Central memory CD8-positive, alpha-beta T cell (primary cell): ENCODE data around the gene ANKRD31.
"Not testable (repeated sequence)": the region's sequence is repeated elsewhere in the genome, so short reads cannot be mapped to it uniquely, and the experiment has no call there.

ENCODE experiments used
- ATAC-seq: fragments of 150-1000 bp; cut with Tn5 transposase; replicated peaks from 2 replicates; pipeline ENCODE4 v1.10.0; 2022; ENCODE audit warnings: mild to moderate bottlenecking, moderate FRiP score, moderate number of reproducible peaks; ENCODE audit not compliant: poor library complexity, severe bottlenecking; ENCODE audit errors: extremely low read depth
- DNase-seq, 2 donors: peaks; one replicate each; pipeline ENCODE4 v3.0.0; 2021; ENCODE audit warnings: low spot score in 2 of 2
- H3K27ac Mint-ChIP-seq: one replicate; pipeline ENCODE4 v1.8.0; 2022; ENCODE audit warnings: low read depth, mild to moderate bottlenecking, moderate library complexity, mixed read lengths
- H3K27me3 Mint-ChIP-seq: one replicate; pipeline ENCODE4 v1.8.0; 2022; ENCODE audit warnings: mixed read lengths
- H3K36me3 Mint-ChIP-seq: one replicate; pipeline ENCODE4 v1.8.0; 2022; ENCODE audit warnings: mild to moderate bottlenecking, moderate library complexity, mixed read lengths; ENCODE audit not compliant: insufficient read depth
- H3K4me1 Mint-ChIP-seq: one replicate; pipeline ENCODE4 v1.8.0; 2022; ENCODE audit warnings: mixed read lengths
- H3K4me3 Mint-ChIP-seq: one replicate; pipeline ENCODE4 v1.8.0; 2022; ENCODE audit warnings: mild to moderate bottlenecking, moderate library complexity, mixed read lengths
- H3K9me3 Mint-ChIP-seq: one replicate; pipeline ENCODE4 v1.8.0; 2022; ENCODE audit warnings: mixed read lengths

Gene ANKRD31

GRCh38 chr5:75113354-75114113 is 123.1 kb downstream of the ANKRD31 start:
- Mint-ChIP-seq H3K27ac (no peak overlapping the region), H3K36me3 (peaks cover 2% of the 10 kb centered on the region), H3K4me3 (no peak overlapping the region), H3K27me3 (no peaks in the 10 kb centered on the region), H3K9me3 (no peaks in the 10 kb centered on the region), H3K4me1 (no peaks in the 10 kb centered on the region)
- ATAC-seq (no peak), DNase-seq (no peak)

GRCh38 chr5:75108931-75109596 is 127.6 kb downstream of the ANKRD31 start:
- no peaks in the 10 kb centered on the region for H3K4me1 Mint-ChIP-seq
- no peak overlapping the region for H3K4me3 Mint-ChIP-seq
- ATAC-seq (no peak), DNase-seq (no peak)
- no peaks in the 10 kb centered on the region for H3K36me3 Mint-ChIP-seq
- peaks cover 17% of the 10 kb centered on the region for H3K27me3 Mint-ChIP-seq
- H3K27ac Mint-ChIP-seq = no peak overlapping the region
- H3K9me3 Mint-ChIP-seq = no peaks in the 10 kb centered on the region

GRCh38 chr5:75108515-75108914 is 128.2 kb downstream of the ANKRD31 start:
- H3K27ac Mint-ChIP-seq = no peak overlapping the region
- no peaks in the 10 kb centered on the region for H3K4me1 Mint-ChIP-seq
- peaks cover 21% of the 10 kb centered on the region for H3K27me3 Mint-ChIP-seq
- DNase-seq (no peak), ATAC-seq (no peak)
- H3K36me3 Mint-ChIP-seq = no peaks in the 10 kb centered on the region
- H3K9me3 Mint-ChIP-seq = no peaks in the 10 kb centered on the region
- H3K4me3 Mint-ChIP-seq = no peak overlapping the region

- H3K36me3 Mint-ChIP-seq, H3K4me1 Mint-ChIP-seq, H3K27me3 Mint-ChIP-seq, H3K9me3 Mint-ChIP-seq, H3K27ac Mint-ChIP-seq, ATAC-seq, DNase-seq, H3K4me3 Mint-ChIP-seq: not testable (repeated sequence)
These were observed 140.7 kb downstream of the ANKRD31 start for GRCh38 chr5:75095956-75096355.

DNA sequence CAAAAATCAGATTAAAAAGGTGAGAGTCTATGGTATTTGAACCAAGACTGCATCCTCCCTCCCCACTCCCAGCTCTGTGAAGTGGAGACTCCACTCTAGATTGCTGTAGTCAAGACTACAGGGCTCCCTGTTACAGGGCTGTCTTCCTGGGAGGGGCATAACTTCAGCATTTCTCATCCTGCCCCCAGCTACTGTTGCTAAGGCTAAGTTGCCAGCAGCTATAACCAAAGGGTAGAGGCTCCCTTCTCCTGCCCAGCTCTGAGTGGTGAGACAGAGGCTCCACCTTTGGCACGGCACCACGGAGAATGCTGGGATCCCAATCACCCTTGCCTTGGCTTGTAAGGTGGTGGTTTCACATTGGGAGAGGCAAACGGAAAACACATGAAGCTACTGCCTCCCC is 145.1 kb downstream of the ANKRD31 start:
- no peaks in the 10 kb centered on the region for H3K9me3 Mint-ChIP-seq
- no peak for DNase-seq
- peaks cover 2% of the 10 kb centered on the region for H3K27me3 Mint-ChIP-seq
- no peak overlapping the region for H3K4me3 Mint-ChIP-seq
- H3K36me3 Mint-ChIP-seq = no peaks in the 10 kb centered on the region
- no peak overlapping the region for H3K27ac Mint-ChIP-seq
- ATAC-seq = no peak
- peaks cover 9% of the 10 kb centered on the region for H3K4me1 Mint-ChIP-seq

DNA sequence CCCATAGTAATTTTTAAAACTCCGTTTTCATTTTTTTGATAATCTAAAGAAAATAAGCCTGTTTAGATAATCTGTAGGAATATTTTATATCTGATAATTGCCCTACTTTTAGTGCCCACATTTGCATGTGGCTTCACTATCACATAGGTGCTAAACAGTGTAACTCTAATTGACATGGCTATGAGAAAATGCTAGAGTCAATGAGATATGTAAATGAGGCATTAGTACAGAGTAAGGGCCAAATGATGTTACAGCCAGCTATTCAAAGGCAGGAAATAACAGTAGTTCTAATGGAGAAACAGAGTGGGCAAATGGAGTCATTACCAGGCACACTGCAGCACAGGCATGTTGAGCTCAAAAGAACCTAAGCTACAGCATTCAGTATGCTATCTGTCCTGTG is 147.0 kb downstream of the ANKRD31 start:
- H3K36me3 Mint-ChIP-seq = no peaks in the 10 kb centered on the region
- H3K27ac Mint-ChIP-seq = no peak overlapping the region
- no peaks in the 10 kb centered on the region for H3K9me3 Mint-ChIP-seq
- H3K27me3 Mint-ChIP-seq = peaks cover 9% of the 10 kb centered on the region
- no peak for DNase-seq
- no peaks in the 10 kb centered on the region for H3K4me1 Mint-ChIP-seq
- no peak overlapping the region for H3K4me3 Mint-ChIP-seq
- ATAC-seq = no peak

DNA sequence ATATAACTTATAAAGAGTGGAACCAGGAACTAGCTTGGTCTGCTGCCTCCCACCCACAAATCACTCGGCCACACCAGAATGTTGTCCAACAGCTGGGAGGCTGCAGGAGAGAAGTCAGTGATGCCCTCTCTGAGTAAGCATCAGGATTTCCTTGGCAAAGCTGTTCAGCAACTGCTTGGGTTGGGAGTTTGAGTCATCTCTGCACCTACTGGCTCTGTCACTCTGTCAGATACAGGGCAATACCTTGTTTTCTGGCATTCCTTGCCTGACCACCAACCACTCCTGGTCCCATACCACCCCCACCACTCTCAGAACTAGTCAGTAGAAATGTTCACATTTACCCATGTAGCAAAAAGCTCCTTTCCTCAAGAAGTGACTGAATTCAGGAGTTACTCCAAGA is 147.5 kb downstream of the ANKRD31 start:
- Mint-ChIP-seq H3K4me3 (no peak overlapping the region), H3K36me3 (no peaks in the 10 kb centered on the region), H3K9me3 (no peaks in the 10 kb centered on the region), H3K27me3 (peaks cover 9% of the 10 kb centered on the region), H3K27ac (no peak overlapping the region), H3K4me1 (no peaks in the 10 kb centered on the region)
- DNase-seq = no peak
- no peak for ATAC-seq

GRCh38 chr5:75088648-75089047 is 148.0 kb downstream of the ANKRD31 start:
- Mint-ChIP-seq H3K36me3 (no peaks in the 10 kb centered on the region), H3K27ac (no peak overlapping the region), H3K4me3 (no peak overlapping the region), H3K9me3 (no peaks in the 10 kb centered on the region), H3K27me3 (peaks cover 9% of the 10 kb centered on the region), H3K4me1 (no peaks in the 10 kb centered on the region)
- DNase-seq (no peak), ATAC-seq (no peak)

- H3K4me1 Mint-ChIP-seq = no peaks in the 10 kb centered on the region
- H3K9me3 Mint-ChIP-seq = no peaks in the 10 kb centered on the region
- H3K27me3 Mint-ChIP-seq = peaks cover 6% of the 10 kb centered on the region
These were observed 155.2 kb downstream of the ANKRD31 start for GRCh38 chr5:75081510-75081909.

DNA sequence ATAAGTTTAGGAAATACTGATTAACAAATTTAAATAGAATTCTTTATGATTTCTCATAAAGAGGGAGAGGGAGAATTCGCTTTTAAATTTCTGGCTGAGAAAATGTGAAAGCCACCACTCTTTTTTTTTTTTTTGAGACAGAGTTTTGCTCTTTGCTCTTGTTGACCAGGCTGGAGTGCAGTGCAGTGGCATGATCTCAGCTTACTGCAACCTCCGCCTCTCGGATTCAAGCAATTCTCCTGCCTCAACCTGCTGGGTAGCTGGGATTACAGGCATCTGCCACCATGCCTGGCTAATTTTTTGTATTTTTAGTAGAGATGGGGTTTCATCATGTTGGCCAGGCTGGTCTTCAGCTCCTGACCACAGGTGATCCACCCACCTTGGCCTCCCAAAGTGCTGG is 157.3 kb downstream of the ANKRD31 start:
- ATAC-seq, H3K36me3 Mint-ChIP-seq, H3K27ac Mint-ChIP-seq, H3K27me3 Mint-ChIP-seq, H3K9me3 Mint-ChIP-seq, H3K4me1 Mint-ChIP-seq, H3K4me3 Mint-ChIP-seq, DNase-seq: not testable (repeated sequence)

More at GRCh38 chr5:75081510-75081909, 155.2 kb downstream of the ANKRD31 start:
- no peak overlapping the region for H3K27ac Mint-ChIP-seq
- no peak for DNase-seq
- no peak overlapping the region for H3K4me3 Mint-ChIP-seq
- no peak for ATAC-seq
- no peaks in the 10 kb centered on the region for H3K36me3 Mint-ChIP-seq

GRCh38 chr5:75078027-75078426 is 158.7 kb downstream of the ANKRD31 start:
- no peak for DNase-seq
- Mint-ChIP-seq H3K4me3 (no peak overlapping the region), H3K36me3 (no peaks in the 10 kb centered on the region), H3K27ac (no peak overlapping the region), H3K4me1 (no peaks in the 10 kb centered on the region), H3K27me3 (no peaks in the 10 kb centered on the region), H3K9me3 (no peaks in the 10 kb centered on the region)
- ATAC-seq = no peak

DNA sequence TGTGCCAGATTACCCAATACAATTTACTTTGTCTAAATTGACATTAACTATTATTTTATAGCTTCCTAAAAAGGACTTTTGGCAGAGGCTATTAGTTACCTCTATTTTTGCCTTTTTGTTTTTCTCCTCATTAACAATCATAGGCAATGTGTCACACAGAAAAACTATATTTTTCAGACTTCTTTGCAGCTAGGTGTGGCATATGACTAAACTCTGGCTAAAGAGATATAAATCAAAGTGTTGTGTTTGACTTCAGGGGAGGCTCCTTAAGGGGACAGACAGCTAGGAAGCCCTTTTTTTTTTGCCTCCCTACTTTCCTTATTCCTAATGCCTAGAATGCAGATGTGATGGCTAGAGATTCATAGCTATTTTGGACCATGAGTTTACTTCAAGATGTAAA is 164.6 kb downstream of the ANKRD31 start:
- Mint-ChIP-seq H3K36me3 (no peaks in the 10 kb centered on the region), H3K9me3 (no peaks in the 10 kb centered on the region), H3K27me3 (peaks cover 7% of the 10 kb centered on the region), H3K4me3 (no peak overlapping the region), H3K27ac (no peak overlapping the region), H3K4me1 (no peaks in the 10 kb centered on the region)
- no peak for ATAC-seq
- DNase-seq = no peak

- no peak overlapping the region for H3K27ac Mint-ChIP-seq
- no peaks in the 10 kb centered on the region for H3K36me3 Mint-ChIP-seq
- no peak overlapping the region for H3K4me3 Mint-ChIP-seq
- DNase-seq (no peak), ATAC-seq (no peak)
- H3K9me3 Mint-ChIP-seq = no peaks in the 10 kb centered on the region
- H3K27me3 Mint-ChIP-seq = peaks cover 7% of the 10 kb centered on the region
- H3K4me1 Mint-ChIP-seq = no peaks in the 10 kb centered on the region
These were observed 165.6 kb downstream of the ANKRD31 start for GRCh38 chr5:75071100-75071499.
